ENCODE results near the gene PPM1B.

The PPM1B gene

GRCh38 chr2:44267796-44268648, 99.3 kb downstream of the PPM1B start:
- no peak overlapping the region for H3K4me3 ChIP-seq (replicated peaks; ENCODE audit: insufficient read depth, low read length)
- TF ChIP-seq GABPA (IDR thresholded peaks at IDR 0.05; ENCODE audit: low read depth) (no peak), POLR2AphosphoS5 (IDR thresholded peaks at IDR 0.05; ENCODE audit: low read depth) (no peak), SPI1 (IDR thresholded peaks at IDR 0.05; ENCODE audit: borderline replicate concordance, low read depth) (no peak)
- TF ChIP-seq, protein P1, sequence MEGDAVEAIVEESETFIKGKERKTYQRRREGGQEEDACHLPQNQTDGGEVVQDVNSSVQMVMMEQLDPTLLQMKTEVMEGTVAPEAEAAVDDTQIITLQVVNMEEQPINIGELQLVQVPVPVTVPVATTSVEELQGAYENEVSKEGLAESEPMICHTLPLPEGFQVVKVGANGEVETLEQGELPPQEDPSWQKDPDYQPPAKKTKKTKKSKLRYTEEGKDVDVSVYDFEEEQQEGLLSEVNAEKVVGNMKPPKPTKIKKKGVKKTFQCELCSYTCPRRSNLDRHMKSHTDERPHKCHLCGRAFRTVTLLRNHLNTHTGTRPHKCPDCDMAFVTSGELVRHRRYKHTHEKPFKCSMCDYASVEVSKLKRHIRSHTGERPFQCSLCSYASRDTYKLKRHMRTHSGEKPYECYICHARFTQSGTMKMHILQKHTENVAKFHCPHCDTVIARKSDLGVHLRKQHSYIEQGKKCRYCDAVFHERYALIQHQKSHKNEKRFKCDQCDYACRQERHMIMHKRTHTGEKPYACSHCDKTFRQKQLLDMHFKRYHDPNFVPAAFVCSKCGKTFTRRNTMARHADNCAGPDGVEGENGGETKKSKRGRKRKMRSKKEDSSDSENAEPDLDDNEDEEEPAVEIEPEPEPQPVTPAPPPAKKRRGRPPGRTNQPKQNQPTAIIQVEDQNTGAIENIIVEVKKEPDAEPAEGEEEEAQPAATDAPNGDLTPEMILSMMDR (IDR thresholded peaks at IDR 0.05; ENCODE audit: insufficient read depth, low read length), result no peak
- TF ChIP-seq, protein P2, sequence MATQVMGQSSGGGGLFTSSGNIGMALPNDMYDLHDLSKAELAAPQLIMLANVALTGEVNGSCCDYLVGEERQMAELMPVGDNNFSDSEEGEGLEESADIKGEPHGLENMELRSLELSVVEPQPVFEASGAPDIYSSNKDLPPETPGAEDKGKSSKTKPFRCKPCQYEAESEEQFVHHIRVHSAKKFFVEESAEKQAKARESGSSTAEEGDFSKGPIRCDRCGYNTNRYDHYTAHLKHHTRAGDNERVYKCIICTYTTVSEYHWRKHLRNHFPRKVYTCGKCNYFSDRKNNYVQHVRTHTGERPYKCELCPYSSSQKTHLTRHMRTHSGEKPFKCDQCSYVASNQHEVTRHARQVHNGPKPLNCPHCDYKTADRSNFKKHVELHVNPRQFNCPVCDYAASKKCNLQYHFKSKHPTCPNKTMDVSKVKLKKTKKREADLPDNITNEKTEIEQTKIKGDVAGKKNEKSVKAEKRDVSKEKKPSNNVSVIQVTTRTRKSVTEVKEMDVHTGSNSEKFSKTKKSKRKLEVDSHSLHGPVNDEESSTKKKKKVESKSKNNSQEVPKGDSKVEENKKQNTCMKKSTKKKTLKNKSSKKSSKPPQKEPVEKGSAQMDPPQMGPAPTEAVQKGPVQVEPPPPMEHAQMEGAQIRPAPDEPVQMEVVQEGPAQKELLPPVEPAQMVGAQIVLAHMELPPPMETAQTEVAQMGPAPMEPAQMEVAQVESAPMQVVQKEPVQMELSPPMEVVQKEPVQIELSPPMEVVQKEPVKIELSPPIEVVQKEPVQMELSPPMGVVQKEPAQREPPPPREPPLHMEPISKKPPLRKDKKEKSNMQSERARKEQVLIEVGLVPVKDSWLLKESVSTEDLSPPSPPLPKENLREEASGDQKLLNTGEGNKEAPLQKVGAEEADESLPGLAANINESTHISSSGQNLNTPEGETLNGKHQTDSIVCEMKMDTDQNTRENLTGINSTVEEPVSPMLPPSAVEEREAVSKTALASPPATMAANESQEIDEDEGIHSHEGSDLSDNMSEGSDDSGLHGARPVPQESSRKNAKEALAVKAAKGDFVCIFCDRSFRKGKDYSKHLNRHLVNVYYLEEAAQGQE (IDR thresholded peaks at IDR 0.05; ENCODE audit: insufficient replicate concordance, low read depth), result no peak
- H3K27me3 ChIP-seq (ENCODE audit: insufficient read depth, poor library complexity, severe bottlenecking), result no peaks in the 10 kb centered on the region
- DNase-seq (ENCODE audit: low read depth in 1 of 2, low spot score in 1 of 2), result no peak
- no peak overlapping the region for H3K27ac ChIP-seq (replicated peaks)

GRCh38 chr2:44269831-44270230, 101.2 kb downstream of the PPM1B start:
- Histone ChIP-seq H3K27me3 (ENCODE audit: insufficient read depth, poor library complexity, severe bottlenecking) (no peaks in the 10 kb centered on the region), H3K27ac (replicated peaks) (no peak overlapping the region), H3K4me3 (replicated peaks; ENCODE audit: insufficient read depth, low read length) (no peak overlapping the region)
- no peak for DNase-seq (ENCODE audit: low read depth in 1 of 2, low spot score in 1 of 2)
- TF ChIP-seq SPI1 (IDR thresholded peaks at IDR 0.05; ENCODE audit: borderline replicate concordance, low read depth), result no peak

DNA sequence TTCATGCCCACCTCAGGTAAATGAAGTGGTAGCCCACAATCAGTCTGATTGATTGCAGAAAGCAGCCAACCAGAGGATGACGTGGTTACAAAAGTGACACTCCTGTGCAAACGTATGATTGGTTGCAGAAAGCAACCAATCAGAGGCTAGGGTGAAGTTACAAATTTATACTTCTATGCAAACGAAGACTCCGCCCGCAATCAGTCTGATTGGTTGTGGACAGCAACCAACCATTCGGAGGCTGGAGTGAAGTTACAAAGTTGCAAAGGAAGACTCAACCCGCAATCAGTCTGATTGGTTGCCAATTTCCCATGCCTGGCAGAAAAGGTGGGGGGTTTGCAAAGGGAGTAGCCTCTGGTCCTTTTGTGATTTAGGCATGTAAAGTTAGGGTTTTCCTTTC, 102.6 kb downstream of the PPM1B start:
- TF ChIP-seq GABPA (IDR thresholded peaks at IDR 0.05; ENCODE audit: low read depth) (no peak), SPI1 (IDR thresholded peaks at IDR 0.05; ENCODE audit: borderline replicate concordance, low read depth) (no peak), POLR2AphosphoS5 (IDR thresholded peaks at IDR 0.05; ENCODE audit: low read depth) (no peak)
- TF ChIP-seq, protein P1 (IDR thresholded peaks at IDR 0.05; ENCODE audit: insufficient read depth, low read length), result no peak
- TF ChIP-seq, protein P2 (IDR thresholded peaks at IDR 0.05; ENCODE audit: insufficient replicate concordance, low read depth), result no peak
- no peak for DNase-seq (ENCODE audit: low read depth in 1 of 2, low spot score in 1 of 2)
- H3K27ac ChIP-seq (replicated peaks), result no peak overlapping the region
- no peak overlapping the region for H3K4me3 ChIP-seq (replicated peaks; ENCODE audit: insufficient read depth, low read length)
- H3K27me3 ChIP-seq (ENCODE audit: insufficient read depth, poor library complexity, severe bottlenecking), result no peaks in the 10 kb centered on the region

GRCh38 chr2:44273076-44273475, 104.4 kb downstream of the PPM1B start:
- TF ChIP-seq, protein P1 (IDR thresholded peaks at IDR 0.05; ENCODE audit: insufficient read depth, low read length), result no peak
- TF ChIP-seq, protein P2 (IDR thresholded peaks at IDR 0.05; ENCODE audit: insufficient replicate concordance, low read depth), result no peak
- TF ChIP-seq POLR2AphosphoS5 (IDR thresholded peaks at IDR 0.05; ENCODE audit: low read depth), result no peak
- no peak for DNase-seq (ENCODE audit: low read depth in 1 of 2, low spot score in 1 of 2)

More at GRCh38 chr2:44273076-44273475, 104.4 kb downstream of the PPM1B start:
- Histone ChIP-seq H3K4me3 (replicated peaks; ENCODE audit: insufficient read depth, low read length) (no peak overlapping the region), H3K27ac (replicated peaks) (no peak overlapping the region), H3K27me3 (ENCODE audit: insufficient read depth, poor library complexity, severe bottlenecking) (no peaks in the 10 kb centered on the region)
